NCI-H1105 treated with DMSO at 0.1 percent for 48 hours (cell line): ENCODE results near the gene FBP2.

Source experiments
- DNase-seq: peaks from one replicate; lab custom pipeline; 2025; lab: John Stamatoyannopoulos, UW

FBP2 gene

GRCh38 chr9:94593459-94594345 is at the start of gene FBP2:
Gene FBP2 (minus strand): TSS chr9:94593824. CDS start chr9:94593726, 98 bp downstream.
- DNase-seq, result no peak

GRCh38 chr9:94643176-94643575 is 49.6 kb upstream of the FBP2 start:
- DNase-seq, result no peak

GRCh38 chr9:94642501-94642900 is 48.9 kb upstream of the FBP2 start:
- DNase-seq, result no peak

DNA sequence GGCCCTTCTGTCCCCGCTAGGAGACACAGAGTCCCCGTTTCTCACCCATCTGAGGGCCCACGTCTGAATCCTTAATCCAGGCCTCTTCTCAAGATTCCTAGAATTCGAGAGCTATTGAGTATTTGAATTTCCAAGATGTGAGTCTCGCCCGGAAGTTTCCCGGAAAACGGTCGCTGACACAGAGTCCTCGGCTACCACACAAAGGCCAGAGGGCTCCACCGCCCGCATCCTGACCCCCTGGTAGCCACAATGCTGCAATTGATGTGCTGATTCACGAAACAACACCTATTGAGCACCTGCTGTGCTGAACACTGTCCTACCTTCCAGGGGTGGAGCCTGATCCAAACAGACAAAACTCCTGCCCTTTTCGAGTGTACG is 46.4 kb upstream of the FBP2 start:
- DNase-seq, result no peak

- DNase-seq, result no peak
These were observed 45.7 kb upstream of the FBP2 start, which contains the start of gene FBP1 for GRCh38 chr9:94639061-94639998. Gene FBP1 (minus strand): TSS chr9:94639518. CDS start chr9:94639310, 208 bp downstream.

DNA sequence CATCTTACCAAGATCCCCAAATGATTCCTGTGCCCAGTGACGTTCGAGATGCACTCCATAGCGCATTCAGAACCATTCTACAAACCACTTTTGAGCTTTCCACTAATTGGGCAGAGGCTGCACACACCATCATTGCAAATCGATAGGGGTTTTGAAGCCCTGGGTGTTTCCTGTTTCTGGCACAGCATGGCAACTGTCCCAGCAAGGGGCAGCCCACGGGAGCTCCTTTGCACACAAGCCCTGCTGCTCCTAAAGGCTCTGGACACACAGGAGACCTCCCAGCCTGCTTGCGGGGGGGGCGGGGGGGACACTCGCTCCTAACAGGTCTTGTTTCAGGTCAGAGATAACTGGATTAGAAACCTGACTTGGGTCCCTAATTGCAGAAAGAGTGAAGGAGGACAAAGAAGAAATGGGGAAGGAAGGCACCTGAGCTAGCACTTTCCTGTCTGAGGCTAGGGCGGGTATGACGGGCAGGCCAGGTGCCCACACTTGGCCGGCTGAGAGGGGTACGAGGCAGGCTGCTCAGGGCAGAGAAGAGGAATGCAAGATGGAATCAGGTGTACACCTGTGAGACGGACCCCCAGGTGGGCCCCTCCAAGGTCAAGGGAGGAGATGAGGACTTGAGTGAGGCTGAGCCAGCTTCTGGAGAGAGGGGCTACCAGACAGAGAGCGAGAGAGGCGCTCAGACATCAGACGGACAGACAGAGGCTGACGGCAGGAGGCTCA is 44.9 kb upstream of the FBP2 start:
- DNase-seq, result no peak

DNA sequence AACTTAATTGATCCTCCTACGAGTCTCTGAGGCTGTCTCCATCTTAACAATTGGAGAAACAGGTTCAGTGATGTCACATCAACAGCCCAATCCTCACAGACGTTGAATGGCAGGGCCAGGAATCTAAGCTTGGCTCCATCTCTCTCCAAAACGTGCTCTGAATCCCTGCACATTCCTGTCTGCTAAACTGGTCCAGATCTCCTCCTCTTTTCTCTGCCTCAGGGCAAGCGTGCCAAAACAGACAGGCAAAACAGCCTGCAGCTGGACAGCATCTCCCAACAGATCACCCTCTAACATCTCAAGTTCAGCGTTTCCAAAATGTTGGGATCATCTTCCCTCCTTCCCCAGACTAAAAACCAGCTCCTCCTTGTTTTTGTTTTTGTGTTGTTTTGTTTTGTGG is 39.1 kb upstream of the FBP2 start:
- DNase-seq, result no peak

DNA sequence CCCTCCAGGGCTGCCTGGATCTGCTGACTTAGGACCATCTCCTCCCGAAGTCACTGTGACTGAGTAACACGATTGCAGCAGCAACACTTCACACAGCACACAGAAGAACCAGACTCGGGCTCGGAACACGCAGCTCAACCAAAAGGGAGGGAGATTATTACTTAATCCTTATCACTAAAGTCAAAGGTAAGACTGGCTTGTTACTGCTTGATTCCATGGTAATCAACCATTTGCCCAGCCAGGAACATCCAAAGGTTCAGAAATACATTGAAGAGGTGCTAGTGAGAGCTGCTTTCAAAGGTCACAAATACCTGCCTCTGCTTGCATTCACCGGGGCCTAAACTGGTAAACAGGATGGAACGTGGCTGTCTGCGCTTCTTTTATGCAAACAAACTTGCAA is 38.0 kb upstream of the FBP2 start:
- no peak for DNase-seq

DNA sequence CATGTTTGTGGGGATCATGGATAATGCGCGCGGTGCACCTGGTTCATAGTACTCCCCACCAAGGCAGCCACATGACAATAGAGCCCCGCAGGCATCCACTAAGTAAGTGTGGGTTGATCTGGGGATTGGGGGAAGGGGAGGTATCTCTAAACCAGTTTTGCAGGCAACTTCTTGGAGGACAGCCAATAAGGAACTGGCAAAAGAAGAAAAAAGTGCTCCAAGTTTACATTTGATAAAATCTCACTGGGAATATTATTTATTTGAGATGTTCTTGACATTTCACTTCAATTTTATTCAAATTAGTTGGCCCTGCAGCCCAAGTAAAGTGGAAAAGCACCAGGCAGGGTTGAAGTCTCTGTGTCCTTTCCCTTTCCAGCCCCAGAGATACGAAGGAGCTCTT is 37.2 kb upstream of the FBP2 start:
- DNase-seq, result no peak

- no peak for DNase-seq
These were observed 36.7 kb upstream of the FBP2 start for GRCh38 chr9:94630281-94630680.

DNA sequence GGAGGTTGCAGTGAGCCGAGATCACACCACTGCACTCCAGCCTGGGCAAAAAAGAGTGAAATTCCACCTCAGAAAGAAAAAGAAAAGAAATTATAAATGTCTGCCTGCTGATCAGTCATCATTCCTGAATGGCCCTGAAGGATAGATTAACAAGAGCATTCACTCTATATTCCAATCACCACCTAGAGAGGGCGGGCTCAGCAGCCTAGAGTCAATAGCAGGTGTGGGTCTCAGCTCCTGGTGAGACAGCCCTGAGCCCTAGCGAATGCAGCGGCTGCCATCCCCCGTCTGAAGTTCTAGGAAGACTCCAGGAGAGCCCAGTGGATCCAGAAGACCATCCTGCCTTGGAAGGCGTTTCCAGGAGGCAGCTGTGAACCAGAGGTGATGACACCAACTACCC is 33.7 kb upstream of the FBP2 start:
- DNase-seq, result no peak

DNA sequence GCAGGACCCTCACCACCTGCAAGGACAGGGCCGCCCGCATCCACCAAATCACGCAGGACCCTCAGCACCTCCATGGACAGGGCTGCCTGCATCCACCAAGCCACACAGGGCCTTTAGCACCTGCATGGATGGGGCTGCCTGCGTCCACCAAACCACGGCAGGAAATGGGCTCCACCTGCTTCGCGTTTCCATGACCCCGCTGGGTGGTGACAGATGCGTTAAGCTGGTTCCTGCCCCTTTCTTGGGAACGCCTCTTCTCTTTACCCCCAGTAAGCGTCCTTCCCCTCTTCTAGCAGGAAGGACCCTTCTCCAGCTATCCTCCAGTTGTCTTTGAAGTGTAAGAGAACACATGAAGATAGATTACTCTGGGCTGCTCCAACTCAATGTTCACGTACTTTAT is 32.2 kb upstream of the FBP2 start:
- no peak for DNase-seq

DNA sequence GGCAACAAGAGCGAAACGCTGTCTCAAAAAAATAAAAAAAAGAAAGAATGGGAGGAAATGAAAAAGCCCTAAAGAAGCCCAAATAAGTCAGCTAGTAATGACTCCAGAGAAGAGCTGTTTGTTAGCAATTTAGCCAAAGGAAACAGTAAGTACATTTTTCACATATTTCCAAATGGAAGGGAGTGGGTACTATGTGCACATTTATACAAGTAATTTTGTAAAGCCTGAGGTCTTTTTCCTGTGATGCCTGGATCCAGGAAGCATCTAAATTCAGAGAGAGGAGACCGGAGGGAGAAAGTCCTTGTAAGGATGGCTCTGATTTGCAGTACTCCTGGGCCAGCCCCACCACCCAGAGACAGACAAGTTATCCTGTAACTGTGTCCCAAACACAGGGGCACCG is 31.0 kb upstream of the FBP2 start:
- no peak for DNase-seq

- DNase-seq, result no peak
These were observed 29.6 kb upstream of the FBP2 start for GRCh38 chr9:94623253-94623652.

DNA sequence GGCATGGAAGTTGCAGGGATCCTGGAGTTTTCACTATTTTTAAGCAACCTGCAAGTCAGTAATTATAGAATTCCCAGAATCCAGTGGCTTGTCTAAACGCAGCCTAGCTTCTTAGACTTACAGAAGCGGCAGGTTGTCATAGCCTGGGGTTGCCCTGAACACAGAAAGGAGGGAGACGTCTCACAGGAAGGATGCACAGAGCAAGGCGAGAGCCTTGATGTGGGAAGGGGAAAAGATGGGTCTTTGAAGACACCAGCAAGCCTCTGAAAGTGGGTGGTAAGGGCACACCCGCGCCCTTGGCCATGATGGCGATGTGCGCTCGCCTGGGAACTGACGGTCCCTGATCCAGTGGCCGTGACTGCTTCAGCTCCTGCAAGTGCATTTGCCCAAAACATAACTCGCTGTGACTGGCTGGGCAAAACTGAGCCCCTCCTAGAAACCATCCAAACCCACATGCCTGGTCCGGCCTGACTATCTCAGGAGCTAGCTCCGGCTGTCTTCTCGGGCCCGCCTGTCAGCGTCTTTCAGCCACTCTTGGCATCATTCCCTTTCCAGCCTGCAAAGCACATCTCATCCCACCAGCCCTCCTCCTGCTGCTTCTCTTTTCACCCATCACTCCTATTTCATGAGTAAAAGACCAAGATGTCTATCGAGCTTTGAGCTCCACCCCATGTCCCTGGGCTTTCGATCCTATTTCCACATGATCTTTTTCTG is 28.6 kb upstream of the FBP2 start:
- DNase-seq, result no peak

DNA sequence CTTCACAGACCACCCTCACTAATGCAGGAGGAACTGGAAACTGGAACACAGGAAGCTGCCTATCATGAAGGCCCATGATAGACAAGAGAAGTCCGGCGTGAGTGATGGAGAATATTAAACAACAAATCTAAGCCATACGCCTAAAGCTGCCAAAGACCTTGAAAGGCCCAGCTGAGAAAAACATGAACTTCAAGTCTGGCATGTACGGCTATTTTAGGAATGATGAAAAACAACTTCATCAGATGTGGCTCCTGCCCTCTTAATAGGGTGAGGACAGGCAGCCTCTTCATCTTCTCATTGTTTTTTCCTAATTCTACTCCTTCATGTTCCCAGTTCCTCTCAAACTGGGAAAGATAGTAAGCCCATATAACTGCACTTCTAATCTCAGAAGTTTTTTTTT is 25.4 kb upstream of the FBP2 start:
- DNase-seq, result no peak

- no peak for DNase-seq
These were observed 19.4 kb upstream of the FBP2 start for GRCh38 chr9:94613003-94613402.

GRCh38 chr9:94612071-94612470 is 18.4 kb upstream of the FBP2 start:
- DNase-seq, result no peak

DNA sequence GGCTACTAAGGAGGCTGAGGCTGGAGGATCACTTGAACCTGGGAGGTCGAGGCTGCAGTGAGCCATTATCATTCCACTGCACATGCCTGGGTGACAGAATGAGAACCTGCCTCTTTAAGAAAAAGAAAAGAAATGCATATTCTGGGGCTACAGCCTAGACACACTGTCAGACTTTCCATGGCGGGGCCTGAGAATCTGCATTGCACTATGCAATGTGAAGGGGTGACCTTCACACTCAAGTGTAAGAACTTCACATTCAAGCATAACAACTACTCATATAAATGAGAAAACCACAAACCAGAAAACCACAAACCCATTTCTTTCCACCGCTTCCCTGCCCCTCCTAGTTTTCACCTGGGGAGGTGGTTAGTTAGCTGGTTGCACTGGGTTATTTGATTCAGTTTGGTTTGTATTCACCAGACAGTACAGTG is 18.0 kb upstream of the FBP2 start:
- no peak for DNase-seq

DNA sequence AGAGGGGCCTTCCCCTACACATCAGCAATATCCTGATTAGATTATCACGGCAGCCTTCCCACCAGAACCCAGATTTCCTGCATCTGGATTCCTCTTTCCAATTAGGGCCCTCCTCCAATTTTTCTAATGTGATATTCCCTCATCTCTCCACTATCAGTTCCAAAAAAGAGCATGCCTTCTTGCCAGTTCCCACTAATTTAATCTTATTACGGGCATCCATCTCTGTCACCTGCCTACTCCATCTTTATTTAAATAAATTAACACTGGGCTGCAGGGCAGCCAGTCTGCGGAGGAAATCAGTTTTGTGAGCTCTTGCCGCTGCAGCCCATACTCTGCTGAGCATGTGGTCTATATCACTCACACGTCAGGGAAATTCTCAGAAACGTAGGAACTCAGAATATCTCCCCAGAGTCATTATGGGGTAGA is 16.6 kb upstream of the FBP2 start:
- no peak for DNase-seq

- no peak for DNase-seq
These were observed 13.7 kb upstream of the FBP2 start for GRCh38 chr9:94607423-94607691.
